ENCODE data around the gene FGF14. TPM values are rescaled to one million over a fixed set of nuclear protein-coding genes. Genes with fewer than 3 reads are reported as not detected.

Gene FGF14
- total RNA-seq, 1 experiment from 2014 or later, result 0.22 TPM

GRCh38 chr13:101749584-101749983 lies 652.3 kb downstream of the FGF14 start:
- Mint-ChIP-seq H3K36me3 (ENCODE audit: insufficient read depth in 1 of 3, low read depth in 3 of 3) (no peaks in the 10 kb centered on the region), H3K27me3 (ENCODE audit: low read depth) (no peaks in the 10 kb centered on the region), H3K9me3 (no peaks in the 10 kb centered on the region), H3K27ac (no peak overlapping the region), H3K4me1 (peaks cover 3 to 5% of the 10 kb centered on the region in 2 experiments; a peak in 3 of 4 replicates), H3K4me3 (no peak overlapping the region)
- Histone ChIP-seq H3T11ph (ENCODE audit: low read length) (no peak overlapping the region), H2BK5ac (ENCODE audit: insufficient read length, low read length) (no peak overlapping the region), H3K4me2 (ENCODE audit: insufficient read depth, insufficient read length, low read length) (no peak overlapping the region), H3K23me2 (ENCODE audit: insufficient read length, low read depth, low read length, poor library complexity, severe bottlenecking) (no peaks in the 10 kb centered on the region), H2AFZ (ENCODE audit: low read length) (no peak overlapping the region), H2BK120ac (ENCODE audit: low read depth, low read length, poor library complexity, severe bottlenecking) (no peak overlapping the region), H3K79me1 (ENCODE audit: insufficient read depth, low read depth, low read length, poor library complexity, severe bottlenecking) (no peaks in the 10 kb centered on the region), H4K8ac (replicated peaks; ENCODE audit: insufficient read length, low read depth, low read length) (no peak overlapping the region), H4K91ac (ENCODE audit: insufficient read length, low read depth, low read length) (no peak overlapping the region), H3K4ac (ENCODE audit: low read depth, low read length) (no peak overlapping the region), H2BK20ac (ENCODE audit: low read depth, low read length, poor library complexity, severe bottlenecking) (no peak overlapping the region), H3K56ac (ENCODE audit: insufficient read length, low read depth, low read length) (no peak overlapping the region), H3K27ac (ENCODE audit: insufficient read length, low read depth, low read length) (no peak overlapping the region), H3K79me2 (ENCODE audit: insufficient read depth, low read length) (no peaks in the 10 kb centered on the region), H4K5ac (ENCODE audit: insufficient read length, low read depth, low read length) (no peak overlapping the region), H4K20me1 (ENCODE audit: control insufficient read depth, insufficient read depth, insufficient read length) (no peaks in the 10 kb centered on the region), H2AK5ac (ENCODE audit: insufficient read length, low read length) (no peak overlapping the region), H3K18ac (ENCODE audit: insufficient read length, low read depth, low read length) (no peak overlapping the region), H3K4me1 (ENCODE audit: insufficient read depth, low read length) (peaks cover 3% of the 10 kb centered on the region; the same call in 1 of the 2 replicates), H2BK12ac (ENCODE audit: insufficient read length, low read depth, low read length) (no peak overlapping the region), H2BK15ac (ENCODE audit: low read depth, low read length) (no peak overlapping the region), H3K23ac (ENCODE audit: insufficient read length, low read depth, low read length) (no peak overlapping the region), H3K9me3 (ENCODE audit: control insufficient read depth, low read depth, low read length) (no peaks in the 10 kb centered on the region), H3K14ac (ENCODE audit: insufficient read depth, low read length) (no peak overlapping the region), H3K9ac (ENCODE audit: extremely low read depth, insufficient read length, low read length) (no peak overlapping the region), H3K27me3 (ENCODE audit: insufficient read depth, low read length) (no peaks in the 10 kb centered on the region)
- TF ChIP-seq CTCF (conservative IDR thresholded peaks at IDR 0.05), result no peak
- DNase-seq, result no peak
- WGBS (ENCODE audit: extremely low coverage, insufficient read length, low lambda C conversion rate), result no CpG with 5 or more reads among the region's 1 CpG

Data from H9 (cell line).